NCI-H2107 (cell line): ENCODE measurements around the gene MAGI1.
"Not testable (repeated sequence)": the region's sequence is repeated elsewhere in the genome, so short reads cannot be mapped to it uniquely, and the experiment has no call there.

Experiments used
- DNase-seq: peaks from one replicate; lab custom pipeline; 2025; lab: John Stamatoyannopoulos, UW

Gene MAGI1

GRCh38 chr3:65873028-65873427, 165.7 kb downstream of the MAGI1 start:
- no peak for DNase-seq

GRCh38 chr3:65871305-65872141, 167.2 kb downstream of the MAGI1 start:
- DNase-seq = no peak

GRCh38 chr3:65869798-65870197, 168.9 kb downstream of the MAGI1 start:
- no peak for DNase-seq

- DNase-seq = no peak
Observed at GRCh38 chr3:65867463-65868210, 171.1 kb downstream of the MAGI1 start.

- DNase-seq = no peak
Observed at GRCh38 chr3:65864357-65864904, 174.3 kb downstream of the MAGI1 start.

GRCh38 chr3:65861718-65862117, 177.0 kb downstream of the MAGI1 start:
- DNase-seq = no peak

GRCh38 chr3:65859612-65860011, 179.1 kb downstream of the MAGI1 start:
- DNase-seq = not testable (repeated sequence)

GRCh38 chr3:65858749-65859148, 180.0 kb downstream of the MAGI1 start:
- no peak for DNase-seq

GRCh38 chr3:65857327-65857726, 181.4 kb downstream of the MAGI1 start:
- DNase-seq = no peak

GRCh38 chr3:65856907-65857306, 181.8 kb downstream of the MAGI1 start:
- no peak for DNase-seq

- DNase-seq = no peak
Observed at GRCh38 chr3:65855370-65856100, 183.2 kb downstream of the MAGI1 start.

- DNase-seq = no peak
Observed at GRCh38 chr3:65854606-65855304, 184.0 kb downstream of the MAGI1 start.

- DNase-seq = no peak
Observed at GRCh38 chr3:65851827-65852226, 186.9 kb downstream of the MAGI1 start.

GRCh38 chr3:65850261-65850660, 188.5 kb downstream of the MAGI1 start:
- DNase-seq = no peak

GRCh38 chr3:65848024-65848423, 190.7 kb downstream of the MAGI1 start:
- DNase-seq = no peak

- DNase-seq = no peak
Observed at GRCh38 chr3:65846936-65847335, 191.8 kb downstream of the MAGI1 start.

GRCh38 chr3:65844370-65844769, 194.3 kb downstream of the MAGI1 start:
- no peak for DNase-seq

GRCh38 chr3:65843732-65844131, 195.0 kb downstream of the MAGI1 start:
- DNase-seq = no peak

GRCh38 chr3:65837604-65838003, 201.1 kb downstream of the MAGI1 start:
- DNase-seq = no peak

- DNase-seq = no peak
Observed at GRCh38 chr3:65836047-65836446, 202.7 kb downstream of the MAGI1 start.

GRCh38 chr3:65833761-65834505, 204.8 kb downstream of the MAGI1 start:
- no peak for DNase-seq
